AG04449 (cell line): ENCODE results near the gene SHBG.

Source experiments
- CTCF ChIA-PET: fragments of 350-600 bp; formaldehyde crosslinking; extraction: SDS; loops from one replicate; lab custom pipeline; 2021; ENCODE audit warnings: antibody characterized with exemption; lab: Yijun Ruan, JAX
- POLR2A ChIA-PET: fragments of 400-600, 350-600 bp; formaldehyde crosslinking; extraction: SDS; loops from one replicate; lab custom pipeline; 2020; ENCODE audit warnings: antibody characterized with exemption, inconsistent platforms; lab: Yijun Ruan, JAX
- DNase-seq: peaks from one replicate; pipeline ENCODE4 v3.0.0-alpha.2; 2010; ENCODE audit warnings: low read depth, low spot score
- H3K4me3 ChIP-seq: 2 replicates; pipeline ENCODE4 v1.5.1; 2011; ENCODE audit warnings: low read depth, mild to moderate bottlenecking, control low read depth, low read length
- CTCF ChIP-seq: IDR thresholded peaks from one replicate; pipeline ENCODE4 v1.5.1; 2011; ENCODE audit warnings: mild to moderate bottlenecking, moderate library complexity, low read length, control low read depth, inconsistent platforms; ENCODE audit not compliant: insufficient read depth; ENCODE audit errors: missing control alignments

The SHBG gene

GRCh38 chr17:7606280-7606679, 23.7 kb upstream of the SHBG start:
- ChIA-PET POLR2A (no interaction called here), CTCF (interaction anchor here (1.7 to 2.3 kb wide), 2 partner anchors 8 to 17 kb away, joined by 9 to 14 read pairs; partner anchors contain the start of genes FXR2 and SOX15)
- no peak overlapping the region for H3K4me3 ChIP-seq
- TF ChIP-seq CTCF, result no peak
- DNase-seq, result no peak

GRCh38 chr17:7610641-7611040, 19.3 kb upstream of the SHBG start:
- CTCF ChIA-PET, result interaction anchor here (0.6 to 8.1 kb wide), 8 partner anchors 10 to 700 kb away, joined by 3 to 61 read pairs (median 6); partner anchors contain the start of genes SHBG, SOX15, TP53 and WRAP53
- POLR2A ChIA-PET, result no interaction called here
- H3K4me3 ChIP-seq, result no peak overlapping the region
- no peak for DNase-seq
- TF ChIP-seq CTCF, result no peak

DNA sequence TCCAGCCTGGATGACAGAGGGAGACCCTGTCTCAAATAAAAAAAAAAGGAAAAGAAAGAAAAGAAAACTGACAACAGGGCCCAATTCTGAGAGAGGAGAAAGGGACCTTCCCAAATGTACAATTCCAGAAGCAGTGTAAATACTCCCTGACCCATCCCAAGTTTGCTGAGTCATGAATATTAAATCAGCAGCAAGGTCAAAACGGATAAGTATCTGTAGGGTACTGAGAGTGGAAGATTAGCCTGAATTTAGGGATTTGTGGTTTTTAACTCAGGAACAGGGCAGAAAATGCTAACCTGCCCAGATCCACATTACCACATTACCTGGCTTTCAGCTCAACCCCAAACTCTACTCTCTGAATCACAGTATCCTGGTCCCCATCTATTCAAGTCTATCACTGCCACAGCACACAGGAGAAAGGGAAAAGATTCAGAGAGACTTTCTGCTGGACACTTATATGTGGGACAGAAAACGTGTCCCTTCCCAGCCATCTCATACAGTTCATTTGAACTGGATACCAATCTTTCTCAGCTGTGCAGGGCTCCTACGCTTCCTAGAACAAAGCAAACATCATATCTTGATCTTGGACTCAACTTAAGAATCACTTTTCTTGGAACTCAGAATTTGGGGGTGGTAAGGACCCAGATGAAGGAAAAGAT, 18.2 kb upstream of the SHBG start:
- POLR2A ChIA-PET, result interaction anchor here (0.8 to 1.8 kb wide), 3 partner anchors 11 to 22 kb away, joined by 3 to 5 read pairs (median 3); partner anchors contain the start of genes SAT2 and SOX15
- DNase-seq, result no peak
- CTCF ChIA-PET, result interaction anchor here (0.9 to 8.1 kb wide), 10 partner anchors 13 to 76 kb away, joined by 3 to 61 read pairs (median 4); partner anchors contain the start of genes SHBG, SOX15, TP53 and WRAP53
- no peak overlapping the region for H3K4me3 ChIP-seq
- TF ChIP-seq CTCF, result no peak

GRCh38 chr17:7612294-7612640, 17.7 kb upstream of the SHBG start:
- ChIA-PET CTCF (interaction anchor here (0.9 to 8.1 kb wide), 8 partner anchors 15 to 75 kb away, joined by 3 to 61 read pairs (median 6); partner anchors contain the start of genes SHBG, SOX15, TP53 and WRAP53), POLR2A (interaction anchor here (0.8 to 1.8 kb wide), 3 partner anchors 11 to 23 kb away, joined by 3 to 5 read pairs (median 3); partner anchors contain the start of genes SAT2 and SOX15)
- TF ChIP-seq CTCF, result no peak
- H3K4me3 ChIP-seq, result peak overlapping the region; percentile 21; the same call in 1 of the 2 replicates
- DNase-seq, result no peak

DNA sequence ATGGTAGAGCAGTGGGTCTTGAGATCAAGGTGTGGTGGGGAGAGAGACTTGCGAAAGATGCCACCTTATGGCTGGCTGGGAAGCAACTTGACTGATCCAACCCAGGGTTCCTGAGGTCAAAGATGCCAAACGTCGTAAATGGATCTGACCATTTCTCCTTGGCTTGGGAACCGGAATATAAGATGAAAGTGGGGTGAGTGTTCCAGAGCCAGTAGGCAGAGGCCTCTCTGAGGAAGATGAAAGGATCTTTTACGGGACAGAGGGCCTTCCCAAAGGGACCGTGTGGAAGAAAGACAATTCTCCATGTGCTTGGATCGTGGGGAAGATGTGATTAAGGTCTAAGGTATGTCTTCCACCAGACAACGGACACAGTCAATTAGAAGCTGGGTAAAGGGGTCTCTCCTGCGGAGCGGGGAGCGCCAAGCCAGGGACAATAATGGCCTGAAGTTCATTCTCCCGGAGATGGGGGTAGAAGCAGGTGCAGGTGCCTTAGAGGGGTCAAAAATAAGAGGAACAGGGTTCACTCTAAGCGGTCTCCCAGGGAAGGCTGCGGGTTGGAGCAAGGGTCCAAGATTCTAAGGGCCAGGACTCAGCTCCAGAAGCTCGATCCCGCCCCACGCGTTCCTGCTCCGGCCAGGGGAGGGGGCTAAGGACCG, 16.0 kb upstream of the SHBG start:
- CTCF ChIA-PET, result interaction anchor here (0.8 to 8.1 kb wide), 9 partner anchors 9 to 73 kb away, joined by 3 to 67 read pairs (median 7); partner anchors contain the start of genes ATP1B2, SAT2, SHBG and SOX15
- peak overlapping the region; percentile 87 for H3K4me3 ChIP-seq
- POLR2A ChIA-PET, result interaction anchor here (1.2 to 2.3 kb wide), 5 partner anchors 14 to 73 kb away, joined by 3 to 14 read pairs (median 4); partner anchors contain the start of genes SAT2 and TP53
- DNase-seq, result no peak
- no peak for TF ChIP-seq CTCF
